ENCODE data around the gene SUFU.
"Not testable (repeated sequence)": the region's sequence is repeated elsewhere in the genome, so short reads cannot be mapped to it uniquely, and the experiment has no call there.

SUFU gene

GRCh38 chr10:102652170-102652916 is 148.6 kb downstream of the SUFU start:
- DNase-seq: no peak

GRCh38 chr10:102653060-102653459 is 149.3 kb downstream of the SUFU start:
- DNase-seq: no peak

GRCh38 chr10:102654566-102654965 is 150.8 kb downstream of the SUFU start:
- no peak for DNase-seq

- DNase-seq: no peak
Measured at GRCh38 chr10:102654969-102655368, 151.2 kb downstream of the SUFU start.

- no peak for DNase-seq
Measured at GRCh38 chr10:102656026-102656425, 152.3 kb downstream of the SUFU start.

GRCh38 chr10:102656791-102657371 is 153.1 kb downstream of the SUFU start:
- no peak for DNase-seq

GRCh38 chr10:102657451-102657850 is 153.7 kb downstream of the SUFU start:
- no peak for DNase-seq

GRCh38 chr10:102657984-102658724 is 154.4 kb downstream of the SUFU start:
- no peak for DNase-seq

- no peak for DNase-seq
Measured at GRCh38 chr10:102658802-102659201, 155.0 kb downstream of the SUFU start.

- DNase-seq: peak; percentile 51
Measured at GRCh38 chr10:102660888-102661657, 157.3 kb downstream of the SUFU start.

- DNase-seq: no peak
Measured at GRCh38 chr10:102661658-102662028, 157.9 kb downstream of the SUFU start.

GRCh38 chr10:102665904-102666509 is 162.2 kb downstream of the SUFU start:
- DNase-seq: no peak

- DNase-seq: not testable (repeated sequence)
Measured at GRCh38 chr10:102667411-102667810, 163.6 kb downstream of the SUFU start.

- DNase-seq: no peak
Measured at GRCh38 chr10:102668326-102669107, 164.7 kb downstream of the SUFU start.

GRCh38 chr10:102669206-102670064 is 165.7 kb downstream of the SUFU start:
- peak; percentile 67 for DNase-seq

- DNase-seq: no peak
Measured at GRCh38 chr10:102670065-102670670, 166.4 kb downstream of the SUFU start.

GRCh38 chr10:102670871-102671434 is 167.2 kb downstream of the SUFU start:
- DNase-seq: no peak

- DNase-seq: no peak
Measured at GRCh38 chr10:102673236-102673818, 169.6 kb downstream of the SUFU start.

- peak; percentile 77 for DNase-seq
Measured at GRCh38 chr10:102673819-102674511, 170.2 kb downstream of the SUFU start.

Measured in fibroblast of skin of scalp (primary cell).